ENCODE data around the gene ARFGEF2. TPM values are rescaled to one million over a fixed set of nuclear protein-coding genes. Genes with fewer than 3 reads are reported as not detected.

The ARFGEF2 gene
- total and polyA plus RNA-seq, 2 of the 8 experiments (the other 6 are each of a cell fraction or from before 2014, with no cell fraction given): 8.1 to 21.8 TPM

- H3K9ac ChIP-seq (replicated peaks in 1 of 4; ENCODE audit: extremely low read depth in 1 of 4, low read depth in 3 of 4, low read length in 3 of 4): no peak overlapping the region
- FAIRE-seq (no peak), DNase-seq (ENCODE audit: low read depth in 1 of 2, low spot score in 2 of 2) (no peak)
- peaks cover 0 to 13% of the 10 kb centered on the region in 2 experiments for H4K20me1 ChIP-seq (replicated peaks in 1 of 2; ENCODE audit: control insufficient read depth in 1 of 2, insufficient read depth in 2 of 2, low read length in 2 of 2)
- no peak overlapping the region for H2BK20ac ChIP-seq (ENCODE audit: low read length)
- H3K27me3 ChIP-seq (replicated peaks in 1 of 4; ENCODE audit: control insufficient read depth in 3 of 4, extremely low read depth in 1 of 4, insufficient read depth in 3 of 4, low read length in 3 of 4): no peaks in the 10 kb centered on the region; a peak in 1 of 7 replicates
- no peaks in the 10 kb centered on the region for H3K4me1 ChIP-seq (replicated peaks in 1 of 4; ENCODE audit: control insufficient read depth in 3 of 4, insufficient read depth in 4 of 4, low read length in 3 of 4)
- H3K23me2 ChIP-seq (ENCODE audit: low read depth, low read length): no peaks in the 10 kb centered on the region
- ChIA-PET POLR2A (ENCODE audit: partially characterized antibody) (no interaction called here), CTCF (ENCODE audit: partially characterized antibody) (interaction anchor here (0.9 to 1.9 kb wide), 3 partner anchors 7 to 11 kb away, joined by 3 to 8 read pairs (median 6); no protein-coding TSS in a partner anchor)
- no peak overlapping the region for H4K8ac ChIP-seq (ENCODE audit: extremely low read depth, insufficient read depth, low read length)
- H3K27ac ChIP-seq (ENCODE audit: low read depth, low read length): no peak overlapping the region
- peaks cover 0 to 35% of the 10 kb centered on the region in 2 experiments; a peak in 3 of 4 replicates for H3K79me2 ChIP-seq (ENCODE audit: control insufficient read depth in 1 of 2, insufficient read depth in 2 of 2, low read length in 2 of 2)
- H3K36me3 ChIP-seq (ENCODE audit: control insufficient read depth in 2 of 4, insufficient read depth in 4 of 4, low read length in 3 of 4): peaks cover 0 to 12% (median 6%) of the 10 kb centered on the region in 4 experiments; a peak in 6 of 8 replicates
- no peak overlapping the region for H3K4me3 ChIP-seq (ENCODE audit: extremely low read depth in 1 of 4, insufficient read depth in 2 of 4, low read depth in 3 of 4, low read length in 4 of 4)
- no peak overlapping the region for H3K56ac ChIP-seq (replicated peaks; ENCODE audit: insufficient read length, low read depth, low read length)
- H2BK12ac ChIP-seq (ENCODE audit: low read depth, low read length): no peak overlapping the region
- H3K23ac ChIP-seq (ENCODE audit: insufficient read length): no peak overlapping the region
- H3K4me2 ChIP-seq (ENCODE audit: insufficient read depth in 1 of 2, low read depth in 2 of 2, low read length in 2 of 2): no peak overlapping the region
- no peak overlapping the region for H3K14ac ChIP-seq (ENCODE audit: insufficient read length)
- H3K79me1 ChIP-seq (ENCODE audit: low read depth, low read length): peaks cover 3% of the 10 kb centered on the region; the same call in 1 of the 2 replicates
- H3K9me3 ChIP-seq (ENCODE audit: insufficient read depth in 2 of 2, low read depth in 1 of 2, low read length in 1 of 2): no peaks in the 10 kb centered on the region
- H2BK5ac ChIP-seq (ENCODE audit: low read depth, low read length): no peak overlapping the region
- H2AFZ ChIP-seq (ENCODE audit: low read length): no peak overlapping the region
- no peak overlapping the region for H3K4ac ChIP-seq (replicated peaks; ENCODE audit: insufficient read length, low read depth, low read length)
- no peak overlapping the region for H3K18ac ChIP-seq (ENCODE audit: extremely low read depth, low read length)
- 73% methylated on average over 6 of the region's 6 CpGs; no CpG with 5 or more reads in 1 of the 2 experiments for WGBS, 2 experiments (ENCODE audit: extremely low coverage in 1 of 2, insufficient coverage in 1 of 2, insufficient read length in 1 of 2, insufficient replicate concordance in 2 of 2, low coverage in 1 of 2, low lambda C conversion rate in 2 of 2, missing lambda C conversion rate in 1 of 2)
- H2AK5ac ChIP-seq (ENCODE audit: low read depth, low read length): no peak overlapping the region
- H2BK15ac ChIP-seq (ENCODE audit: low read length): no peak overlapping the region
- H4K5ac ChIP-seq (ENCODE audit: insufficient read length, low read depth, low read length): no peak overlapping the region
- H2BK120ac ChIP-seq (replicated peaks; ENCODE audit: low read depth, low read length): no peak overlapping the region
- no peak overlapping the region for H4K91ac ChIP-seq (replicated peaks; ENCODE audit: insufficient read length, low read length)
- TF ChIP-seq HDAC2 (IDR thresholded peaks at IDR 0.05; ENCODE audit: borderline replicate concordance in 1 of 2, low read depth in 2 of 2, low read length in 2 of 2) (no peak), CREB1 (IDR thresholded peaks at IDR 0.05) (no peak), HDAC6 (IDR thresholded peaks at IDR 0.05; ENCODE audit: low read depth, low read length) (no peak), KDM4A (IDR thresholded peaks at IDR 0.05; ENCODE audit: low read depth, low read length, severe bottlenecking) (no peak), KDM5A (IDR thresholded peaks at IDR 0.05; ENCODE audit: low read length) (no peak), SIN3A (conservative IDR thresholded peaks at IDR 0.05 in 1 of 2, IDR thresholded peaks at IDR 0.05 in 1 of 2; ENCODE audit: low read depth in 1 of 2, low read length in 2 of 2) (no peak), SIRT6 (IDR thresholded peaks at IDR 0.05; ENCODE audit: low read length) (no peak), EZH2 (IDR thresholded peaks at IDR 0.05; ENCODE audit: low read depth, low read length, severe bottlenecking) (no peak), EP300 (IDR thresholded peaks at IDR 0.05; ENCODE audit: borderline replicate concordance in 1 of 2, low read depth in 2 of 2, low read length in 2 of 2) (no peak), YY1 (IDR thresholded peaks at IDR 0.05; ENCODE audit: low read depth, low read length) (no peak), CBX5 (IDR thresholded peaks at IDR 0.05; ENCODE audit: low read depth, low read length) (no peak), KDM1A (IDR thresholded peaks at IDR 0.05; ENCODE audit: borderline replicate concordance, low read length) (no peak), RXRA (IDR thresholded peaks at IDR 0.05; ENCODE audit: insufficient read depth, low read depth, low read length) (no peak), PHF8 (conservative IDR thresholded peaks at IDR 0.05; ENCODE audit: low read depth, low read length) (no peak)
Observed at GRCh38 chr20:48938670-48939069, 17.2 kb downstream of the ARFGEF2 start.

Measured in H1 (cell line).